ENCODE measurements around the gene ACSL5. TPM values are rescaled to one million over a fixed set of nuclear protein-coding genes. Genes with fewer than 3 reads are reported as not detected.
A peak's percentile ranks its signal among the peaks of the same experiment; 100 is the strongest.

ACSL5 gene
- total RNA-seq, 4 donors from 2014 or later, result 91.6 to 315 (median 178) TPM

GRCh38 chr10:112332022-112332421, 41.9 kb upstream of the ACSL5 start:
- intact Hi-C loops (cut with DNase I; ENCODE audit: low total_unique reads), result no loop called here
- no peak for TF ChIP-seq POLR2A (IDR thresholded peaks at IDR 0.05)
- no peak for TF ChIP-seq EP300 (IDR thresholded peaks at IDR 0.05; ENCODE audit: low read depth)
- TF ChIP-seq POLR2AphosphoS5 (IDR thresholded peaks at IDR 0.05), result no peak
- no peak for TF ChIP-seq CTCF (IDR thresholded peaks at IDR 0.05)
- H3K4me3 ChIP-seq, result no peak overlapping the region
- H3K9me3 ChIP-seq, result no peaks in the 10 kb centered on the region
- in situ Hi-C loops (cut with MboI; ENCODE audit: low pct_ligation_motif_present in 1 of 4, low pct_unique_long_range_greater_than_20kb in 1 of 4, low sequenced_read_pairs in 3 of 4), result no loop called here
- H3K4me1 ChIP-seq, result peaks cover 14 to 46% (median 26%) of the 10 kb centered on the region in 4 donors
- DNase-seq, result no peak
- WGBS, 2 donors (ENCODE audit: low coverage in 1 of 2), result 69 to 84% methylated on average over 2 to 3 of the region's 3 CpGs
- H3K36me3 ChIP-seq, result no peaks in the 10 kb centered on the region
- H3K27me3 ChIP-seq, result no peaks in the 10 kb centered on the region
- H3K27ac ChIP-seq, result peak overlapping the region; percentile 63 to 88 (median 87)

- DNase-seq, result peak; percentile 35
- H3K36me3 ChIP-seq, result no peaks in the 10 kb centered on the region
- intact Hi-C loops (cut with DNase I; ENCODE audit: low total_unique reads) (no loop called here), in situ Hi-C loops (cut with MboI; ENCODE audit: low pct_ligation_motif_present in 1 of 4, low pct_unique_long_range_greater_than_20kb in 1 of 4, low sequenced_read_pairs in 3 of 4) (no loop called here)
- H3K9me3 ChIP-seq, result no peaks in the 10 kb centered on the region
- no peak overlapping the region for H3K4me3 ChIP-seq
- no peak for TF ChIP-seq POLR2AphosphoS5 (IDR thresholded peaks at IDR 0.05)
- no peak for TF ChIP-seq EP300 (IDR thresholded peaks at IDR 0.05; ENCODE audit: low read depth)
- no peak for TF ChIP-seq CTCF (IDR thresholded peaks at IDR 0.05)
- no peak for TF ChIP-seq POLR2A (IDR thresholded peaks at IDR 0.05)
- no peaks in the 10 kb centered on the region for H3K27me3 ChIP-seq
- 59 to 82% methylated on average over 1 to 5 of the region's 5 CpGs for WGBS, 2 donors (ENCODE audit: low coverage in 1 of 2)
- H3K27ac ChIP-seq, result peak overlapping the region; percentile 63 to 88 (median 87)
- peaks cover 14 to 49% (median 26%) of the 10 kb centered on the region in 4 donors for H3K4me1 ChIP-seq
Observed at GRCh38 chr10:112332509-112333228, 41.2 kb upstream of the ACSL5 start.

GRCh38 chr10:112333452-112333851, 40.5 kb upstream of the ACSL5 start:
- DNase-seq, result peak; percentile 22
- intact Hi-C loops (cut with DNase I; ENCODE audit: low total_unique reads) (no loop called here), in situ Hi-C loops (cut with MboI; ENCODE audit: low pct_ligation_motif_present in 1 of 4, low pct_unique_long_range_greater_than_20kb in 1 of 4, low sequenced_read_pairs in 3 of 4) (no loop called here)
- H3K27me3 ChIP-seq, result no peaks in the 10 kb centered on the region
- H3K36me3 ChIP-seq, result no peaks in the 10 kb centered on the region
- no peaks in the 10 kb centered on the region for H3K9me3 ChIP-seq
- no peak for TF ChIP-seq EP300 (IDR thresholded peaks at IDR 0.05; ENCODE audit: low read depth)
- TF ChIP-seq POLR2AphosphoS5 (IDR thresholded peaks at IDR 0.05), result peak in 2 of 3 donors; percentile 46 to 59
- TF ChIP-seq CTCF (IDR thresholded peaks at IDR 0.05), result no peak
- no peak for TF ChIP-seq POLR2A (IDR thresholded peaks at IDR 0.05)
- H3K4me3 ChIP-seq, result no peak overlapping the region
- WGBS, 2 donors (ENCODE audit: low coverage in 1 of 2), result 20 to 49% methylated on average over 1 to 4 of the region's 4 CpGs
- peaks cover 14 to 56% (median 26%) of the 10 kb centered on the region in 4 donors for H3K4me1 ChIP-seq
- H3K27ac ChIP-seq, result peak overlapping the region; percentile 87 to 88 (median 88)

GRCh38 chr10:112335111-112335867, 38.6 kb upstream of the ACSL5 start:
- Histone ChIP-seq H3K36me3 (no peaks in the 10 kb centered on the region), H3K4me1 (peaks cover 14 to 65% (median 28%) of the 10 kb centered on the region in 4 donors), H3K27me3 (no peaks in the 10 kb centered on the region), H3K9me3 (no peaks in the 10 kb centered on the region), H3K27ac (peak overlapping the region; percentile 87 to 88 (median 88)), H3K4me3 (no peak overlapping the region)
- 33 to 41% methylated on average over 5 of the region's 5 CpGs for WGBS, 2 donors (ENCODE audit: low coverage in 1 of 2)
- in situ Hi-C loops (cut with MboI; ENCODE audit: low pct_ligation_motif_present in 1 of 4, low pct_unique_long_range_greater_than_20kb in 1 of 4, low sequenced_read_pairs in 3 of 4), result no loop called here
- TF ChIP-seq POLR2AphosphoS5 (IDR thresholded peaks at IDR 0.05) (peak in 2 of 3 donors; percentile 29 to 51), EP300 (IDR thresholded peaks at IDR 0.05; ENCODE audit: low read depth) (no peak), CTCF (IDR thresholded peaks at IDR 0.05) (no peak), POLR2A (IDR thresholded peaks at IDR 0.05) (peak; percentile 14)
- no peak for DNase-seq
- intact Hi-C loops (cut with DNase I; ENCODE audit: low total_unique reads), result no loop called here

Data from transverse colon (tissue), 4 donors.